Calu3 (cell line): ENCODE data around the gene CASK. TPM values are rescaled to one million over a fixed set of nuclear protein-coding genes. Genes with fewer than 3 reads are reported as not detected.

ENCODE experiments used
- BruUV-seq: library from RNA; stranded (reverse); fragments of 400-500 nt; replicated peaks from 2 replicates; lab custom pipeline; 2021; lab: Mats Ljungman, UMichigan
- CTCF ChIA-PET: fragments of 300-600 bp; sonication (Branson Sonifier 250); formaldehyde crosslinking; loops from one replicate; lab custom pipeline; 2022; ENCODE audit warnings: antibody characterized with exemption; lab: Charles Lee
- DNase-seq: peaks from one replicate; pipeline ENCODE4 v3.0.0; 2022
- H3K27ac Mint-ChIP-seq: one replicate; pipeline ENCODE4 v1.8.0; 2022; ENCODE audit warnings: mixed read lengths; ENCODE audit not compliant: unreplicated experiment
- H3K27me3 Mint-ChIP-seq: one replicate; pipeline ENCODE4 v1.8.0; 2022; ENCODE audit warnings: mixed read lengths; ENCODE audit not compliant: unreplicated experiment
- H3K36me3 Mint-ChIP-seq: one replicate; pipeline ENCODE4 v1.8.0; 2022; ENCODE audit warnings: mild to moderate bottlenecking, moderate library complexity, mixed read lengths; ENCODE audit not compliant: insufficient read depth, unreplicated experiment
- H3K4me1 Mint-ChIP-seq: one replicate; pipeline ENCODE4 v1.8.0; 2022; ENCODE audit warnings: mild to moderate bottlenecking, low read depth, mixed read lengths; ENCODE audit not compliant: unreplicated experiment
- H3K4me3 Mint-ChIP-seq: one replicate; pipeline ENCODE4 v1.8.0; 2022; ENCODE audit warnings: mild to moderate bottlenecking, low read depth, moderate library complexity, mixed read lengths; ENCODE audit not compliant: unreplicated experiment
- H3K9me3 Mint-ChIP-seq: one replicate; pipeline ENCODE4 v1.8.0; 2022; ENCODE audit warnings: low read depth, mixed read lengths; ENCODE audit not compliant: unreplicated experiment
- intact Hi-C: fragments of 100-400 bp; cut with micrococcal nuclease; formaldehyde crosslinking; loops from one replicate; pipeline ENCODE4 v1.10.0; 2022; ENCODE audit not compliant: unreplicated experiment
- total RNA-seq: library from RNA; stranded (reverse); gene quantifications from 2 replicates; pipeline ENCODE4 v1.2.3, GENCODE V29; 2022
- TF ChIP-seq, protein P1 (sequence below): fragments of 200-600 bp; IDR thresholded peaks from one replicate; pipeline ENCODE4 v1.8.0; 2022; ENCODE audit warnings: antibody characterized with exemption; ENCODE audit not compliant: unreplicated experiment

Gene CASK
- total RNA-seq, 1 experiment from 2014 or later, result 157 TPM

DNA sequence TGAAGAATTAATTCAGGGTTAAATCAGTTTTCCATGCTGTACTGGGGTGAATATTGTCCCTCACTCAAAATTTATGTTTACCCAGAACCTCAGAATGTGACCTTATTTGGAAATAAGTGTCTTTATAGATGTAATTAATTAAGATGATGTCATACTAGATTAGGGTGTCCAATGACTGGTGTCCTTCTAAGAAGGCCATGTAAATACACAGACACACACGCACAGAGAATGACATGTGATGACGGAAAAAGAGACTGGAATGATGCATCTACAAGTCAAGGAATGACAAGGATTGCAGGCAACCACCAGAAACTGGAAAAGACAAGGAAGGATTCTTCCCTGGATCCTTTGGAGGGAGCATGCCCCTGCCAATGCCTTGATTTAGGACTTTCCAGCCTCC lies 319.2 kb downstream of the CASK start:
- TF ChIP-seq, protein P1, sequence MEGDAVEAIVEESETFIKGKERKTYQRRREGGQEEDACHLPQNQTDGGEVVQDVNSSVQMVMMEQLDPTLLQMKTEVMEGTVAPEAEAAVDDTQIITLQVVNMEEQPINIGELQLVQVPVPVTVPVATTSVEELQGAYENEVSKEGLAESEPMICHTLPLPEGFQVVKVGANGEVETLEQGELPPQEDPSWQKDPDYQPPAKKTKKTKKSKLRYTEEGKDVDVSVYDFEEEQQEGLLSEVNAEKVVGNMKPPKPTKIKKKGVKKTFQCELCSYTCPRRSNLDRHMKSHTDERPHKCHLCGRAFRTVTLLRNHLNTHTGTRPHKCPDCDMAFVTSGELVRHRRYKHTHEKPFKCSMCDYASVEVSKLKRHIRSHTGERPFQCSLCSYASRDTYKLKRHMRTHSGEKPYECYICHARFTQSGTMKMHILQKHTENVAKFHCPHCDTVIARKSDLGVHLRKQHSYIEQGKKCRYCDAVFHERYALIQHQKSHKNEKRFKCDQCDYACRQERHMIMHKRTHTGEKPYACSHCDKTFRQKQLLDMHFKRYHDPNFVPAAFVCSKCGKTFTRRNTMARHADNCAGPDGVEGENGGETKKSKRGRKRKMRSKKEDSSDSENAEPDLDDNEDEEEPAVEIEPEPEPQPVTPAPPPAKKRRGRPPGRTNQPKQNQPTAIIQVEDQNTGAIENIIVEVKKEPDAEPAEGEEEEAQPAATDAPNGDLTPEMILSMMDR, result no peak

DNA sequence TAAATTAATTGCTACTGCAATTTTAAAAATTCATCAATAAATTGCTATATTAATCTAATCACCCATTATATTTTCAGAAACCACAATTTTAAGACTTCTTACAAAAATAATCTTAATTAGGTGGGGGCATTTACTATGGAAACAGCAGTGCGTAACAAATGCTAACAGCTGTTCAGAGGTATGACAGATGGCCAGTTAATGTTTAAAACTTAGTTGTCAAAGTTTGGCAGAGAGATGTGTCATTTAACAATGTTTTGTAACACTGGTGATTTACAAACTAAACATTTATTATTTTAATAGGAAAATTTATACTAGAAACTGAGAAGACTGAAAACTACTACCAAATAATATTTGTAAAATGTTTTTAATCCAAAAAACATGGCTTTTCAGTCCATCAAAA lies 319.8 kb downstream of the CASK start:
- CTCF ChIA-PET, result no interaction called here
- no peak overlapping the region for H3K4me3 Mint-ChIP-seq
- no TSS peak for BruUV-seq
- H3K27me3 Mint-ChIP-seq, result no peaks in the 10 kb centered on the region
- H3K4me1 Mint-ChIP-seq, result peaks cover 22% of the 10 kb centered on the region
- H3K36me3 Mint-ChIP-seq, result no peaks in the 10 kb centered on the region
- no peak for DNase-seq
- peaks cover 3% of the 10 kb centered on the region for H3K9me3 Mint-ChIP-seq
- TF ChIP-seq, protein P1, result no peak
- no peak overlapping the region for H3K27ac Mint-ChIP-seq
- intact Hi-C loops, result no loop called here

More for the DNA sequence above, 319.2 kb downstream of the CASK start:
- no peak for DNase-seq
- Mint-ChIP-seq H3K27ac (no peak overlapping the region), H3K4me3 (no peak overlapping the region), H3K27me3 (no peaks in the 10 kb centered on the region), H3K9me3 (peaks cover 3% of the 10 kb centered on the region), H3K36me3 (no peaks in the 10 kb centered on the region), H3K4me1 (peaks cover 22% of the 10 kb centered on the region)
- no TSS peak for BruUV-seq
- CTCF ChIA-PET, result no interaction called here
- intact Hi-C loops, result no loop called here

- Mint-ChIP-seq H3K4me1 (peaks cover 16% of the 10 kb centered on the region), H3K4me3 (no peak overlapping the region), H3K36me3 (no peaks in the 10 kb centered on the region), H3K27me3 (no peaks in the 10 kb centered on the region), H3K27ac (no peak overlapping the region), H3K9me3 (peaks cover 3% of the 10 kb centered on the region)
- intact Hi-C loops, result no loop called here
- CTCF ChIA-PET, result no interaction called here
- no TSS peak for BruUV-seq
- no peak for DNase-seq
- TF ChIP-seq, protein P1, result no peak
These were observed 320.5 kb downstream of the CASK start for GRCh38 chrX:41602816-41603345.

- H3K27ac Mint-ChIP-seq, result peak overlapping the region; percentile 61
- no peak for DNase-seq
- H3K4me1 Mint-ChIP-seq, result peaks cover 8% of the 10 kb centered on the region
- no peak overlapping the region for H3K4me3 Mint-ChIP-seq
- H3K9me3 Mint-ChIP-seq, result peaks cover 3% of the 10 kb centered on the region
- BruUV-seq, result no TSS peak
- H3K27me3 Mint-ChIP-seq, result no peaks in the 10 kb centered on the region
- CTCF ChIA-PET, result interaction anchor here (0.6 kb wide), 1 partner anchor 80 kb away, joined by 4 read pairs; no protein-coding TSS in a partner anchor
- H3K36me3 Mint-ChIP-seq, result no peaks in the 10 kb centered on the region
- TF ChIP-seq, protein P1, result no peak
- intact Hi-C loops, result no loop called here
These were observed 323.1 kb downstream of the CASK start for GRCh38 chrX:41600291-41600690.
